GM18519 (cell line): ENCODE results near the gene BSCL2.
"Not testable (repeated sequence)": the region's sequence is repeated elsewhere in the genome, so short reads cannot be mapped to it uniquely, and the experiment has no call there.

Experiments
- ATAC-seq: cut with Tn5 transposase; IDR thresholded peaks from one replicate; pipeline ENCODE4 v1.9.1; 2021; ENCODE audit warnings: mild to moderate bottlenecking, moderate library complexity; ENCODE audit not compliant: unreplicated experiment, low FRiP score

The BSCL2 gene

GRCh38 chr11:62719302-62719978 lies 12.2 kb upstream of the BSCL2 start:
- no peak for ATAC-seq

- no peak for ATAC-seq
These were observed 9.6 kb upstream of the BSCL2 start for GRCh38 chr11:62716816-62717215.

DNA sequence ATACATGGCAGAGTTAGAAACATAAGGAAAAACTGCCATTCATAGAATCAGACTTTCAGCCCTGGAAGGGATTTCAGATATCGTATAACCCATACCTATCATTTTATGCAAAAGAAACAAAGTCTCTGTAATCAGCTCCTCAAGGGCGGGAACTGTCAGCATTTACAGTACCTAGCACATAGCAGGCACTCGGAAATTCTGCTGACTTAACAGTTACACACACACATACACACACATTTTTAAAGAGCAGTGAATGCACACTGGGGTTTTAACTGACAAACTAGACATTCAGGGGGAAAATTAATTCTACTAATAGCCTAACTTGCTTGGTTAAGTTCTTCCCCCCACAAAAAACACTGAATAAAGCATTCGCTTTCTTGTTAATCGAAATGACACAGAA lies 9.0 kb upstream of the BSCL2 start:
- ATAC-seq, result no peak

DNA sequence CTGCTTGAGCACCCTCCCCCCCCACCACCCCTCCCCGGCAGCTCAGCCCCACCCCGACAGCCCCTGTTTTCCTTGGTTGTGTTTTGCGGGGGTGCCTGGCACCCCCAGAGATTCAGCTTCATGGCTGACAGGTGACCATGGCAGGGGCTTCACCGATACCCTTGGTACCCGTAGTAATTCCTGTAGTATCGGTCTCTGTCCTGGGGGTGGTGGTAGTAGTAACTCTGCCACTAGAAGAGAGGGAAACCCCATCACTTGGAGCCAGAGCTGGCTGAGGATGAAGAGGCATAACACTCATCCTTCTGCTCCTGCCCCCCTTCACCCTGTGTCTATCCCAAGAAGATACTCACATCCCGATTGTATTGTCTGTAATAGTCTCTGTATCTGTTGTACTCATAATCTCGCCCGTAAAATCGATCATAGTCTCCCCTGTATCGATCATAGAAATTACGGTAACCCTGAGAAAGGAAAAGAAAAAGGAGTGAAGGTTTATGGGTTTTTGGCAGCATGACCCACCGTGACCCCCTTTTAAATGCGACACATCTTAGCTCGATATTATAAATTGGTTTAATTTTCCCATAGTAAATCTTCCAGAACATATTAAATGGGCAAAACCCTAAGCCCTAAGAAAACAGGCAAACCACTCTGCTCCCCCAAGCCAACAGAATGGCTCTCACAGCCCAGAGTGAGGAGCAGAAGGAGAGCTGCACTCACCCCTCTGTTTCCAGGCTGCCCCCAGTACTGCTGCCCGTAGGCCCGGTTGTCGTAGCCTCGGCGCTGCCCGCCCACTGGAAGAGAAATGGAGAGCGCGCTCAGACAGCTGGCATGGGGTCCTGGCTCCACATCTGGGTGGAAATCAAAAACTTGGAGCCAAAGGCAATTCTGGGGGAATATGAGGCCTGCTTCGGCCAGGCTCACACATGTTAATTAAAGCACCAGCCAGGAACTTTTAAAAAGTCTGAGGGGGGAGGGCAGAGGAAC lies 8.2 kb upstream of the BSCL2 start:
- ATAC-seq, result no peak

DNA sequence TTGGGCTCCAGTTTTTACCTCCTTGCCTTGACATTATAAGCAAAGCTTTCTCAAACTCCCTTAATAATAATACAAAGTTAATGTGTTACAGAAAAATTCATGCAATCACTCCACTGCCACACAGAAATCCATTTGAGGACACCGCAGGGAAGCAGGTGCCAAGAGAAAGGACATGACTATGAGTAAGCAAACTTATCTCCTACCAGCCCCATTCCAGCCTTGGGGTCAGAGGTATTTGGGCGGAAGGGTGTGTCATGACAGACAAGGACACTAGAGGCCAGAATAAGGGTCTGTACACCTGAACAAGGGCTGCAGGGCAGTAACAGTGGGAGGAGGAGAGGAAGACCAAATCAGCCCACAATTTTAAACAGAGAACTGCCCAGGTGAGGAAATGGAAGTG lies 6.1 kb upstream of the BSCL2 start:
- ATAC-seq, result no peak

DNA sequence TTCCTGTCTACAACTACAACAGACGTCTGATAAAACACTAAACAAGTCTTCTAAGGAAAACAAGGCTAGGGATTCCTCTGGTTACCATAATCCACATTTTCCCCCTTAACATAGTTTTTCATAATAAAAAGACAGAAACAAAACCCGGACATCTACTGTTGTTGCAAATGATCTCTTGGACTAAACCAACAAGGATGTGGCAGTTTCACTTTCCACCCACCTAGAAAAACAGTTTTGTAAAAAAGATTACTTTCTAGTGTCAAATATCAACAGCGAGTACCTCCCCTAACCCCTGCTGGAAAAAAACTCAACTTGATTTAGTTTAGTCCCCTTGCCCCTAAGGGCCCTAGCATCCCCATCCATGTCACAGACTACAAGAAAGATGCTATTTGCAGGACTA lies 5.6 kb upstream of the BSCL2 start:
- ATAC-seq, result no peak

DNA sequence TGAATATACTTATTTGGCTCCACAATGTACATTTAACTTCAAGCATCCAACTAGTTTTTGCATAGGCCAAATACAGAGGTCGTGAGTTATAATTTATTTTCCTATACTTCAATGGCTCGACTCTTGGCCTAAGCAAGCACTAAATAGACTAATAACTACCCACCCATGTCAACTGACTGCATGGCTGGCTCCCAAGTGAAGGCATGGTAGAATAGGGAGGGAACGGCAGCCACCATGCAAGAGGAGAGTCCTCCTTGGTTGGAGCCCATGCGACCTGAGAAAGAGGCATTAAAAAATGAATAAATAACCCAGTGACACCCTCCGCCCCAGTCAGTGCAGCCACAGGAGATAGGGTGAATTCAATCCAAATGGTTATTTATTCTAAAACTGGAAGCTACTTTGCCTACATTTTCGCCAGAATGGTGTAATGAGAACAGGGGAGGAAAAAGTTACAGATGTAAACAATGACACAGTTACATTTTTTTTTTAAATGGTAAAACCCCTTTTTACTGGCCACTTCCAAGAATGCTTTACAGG lies 5.1 kb upstream of the BSCL2 start:
- no peak for ATAC-seq

DNA sequence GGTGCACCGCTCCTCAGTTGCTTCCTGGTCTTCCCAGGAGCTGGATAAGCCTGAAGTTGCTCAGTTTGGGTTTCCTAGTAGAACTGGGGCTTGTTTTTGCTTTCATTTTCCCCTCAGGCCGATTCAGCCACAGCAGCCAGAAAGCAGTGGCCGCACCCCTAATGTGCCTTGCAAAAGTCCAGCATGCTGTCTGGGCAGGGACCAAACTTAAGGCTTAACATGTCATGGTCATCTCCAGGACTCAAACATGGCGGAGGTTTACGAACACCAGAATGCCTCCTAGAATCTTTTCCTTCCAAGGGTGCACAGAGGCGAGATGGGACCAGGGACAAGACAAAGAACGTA lies 2.7 kb upstream of the BSCL2 start:
- no peak for ATAC-seq

- peak; percentile 40 for ATAC-seq
These were observed 2.2 kb upstream of the BSCL2 start for GRCh38 chr11:62709247-62710000.

- no peak for ATAC-seq
These were observed 1.6 kb upstream of the BSCL2 start for GRCh38 chr11:62708793-62709192.

DNA sequence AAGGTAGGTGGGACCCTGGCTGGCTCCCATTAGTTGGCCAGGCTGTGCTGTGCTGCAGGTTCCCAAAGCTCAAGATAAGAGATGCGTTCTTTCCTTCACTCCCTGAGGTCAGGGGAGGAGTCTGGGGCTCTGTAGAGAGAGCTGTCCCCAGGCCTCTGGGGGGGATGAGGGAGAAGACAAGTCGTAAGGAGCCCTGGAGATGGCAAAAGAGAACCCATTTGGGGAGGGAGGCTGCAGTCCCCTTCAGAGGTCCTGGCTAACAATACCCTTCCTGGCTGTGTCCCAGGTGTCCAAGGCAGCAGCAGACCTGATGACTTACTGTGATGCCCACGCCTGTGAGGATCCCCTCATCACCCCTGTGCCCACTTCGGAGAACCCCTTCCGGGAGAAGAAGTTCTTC lies 1.2 kb upstream of the BSCL2 start:
- ATAC-seq, result no peak

DNA sequence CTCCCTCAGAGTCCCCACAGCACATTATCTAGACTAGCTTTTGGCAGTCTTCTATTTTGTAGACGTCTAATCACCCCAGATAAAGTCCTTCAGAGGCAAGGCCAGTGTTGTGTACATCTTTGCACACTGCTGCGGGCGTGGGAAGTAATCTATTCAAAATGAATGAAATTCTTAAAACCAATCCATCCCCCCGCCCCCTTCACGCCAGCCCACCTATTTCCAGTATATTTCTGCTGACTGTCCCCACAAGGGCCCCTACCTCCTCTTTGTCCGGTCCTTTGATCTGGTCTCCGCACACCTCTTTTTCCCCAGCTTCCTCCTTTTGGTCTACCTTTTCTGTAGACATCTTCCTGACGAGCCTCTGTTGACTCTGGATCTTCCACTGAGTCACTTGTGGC lies 375 bp downstream of the BSCL2 start:
- ATAC-seq, result no peak

DNA sequence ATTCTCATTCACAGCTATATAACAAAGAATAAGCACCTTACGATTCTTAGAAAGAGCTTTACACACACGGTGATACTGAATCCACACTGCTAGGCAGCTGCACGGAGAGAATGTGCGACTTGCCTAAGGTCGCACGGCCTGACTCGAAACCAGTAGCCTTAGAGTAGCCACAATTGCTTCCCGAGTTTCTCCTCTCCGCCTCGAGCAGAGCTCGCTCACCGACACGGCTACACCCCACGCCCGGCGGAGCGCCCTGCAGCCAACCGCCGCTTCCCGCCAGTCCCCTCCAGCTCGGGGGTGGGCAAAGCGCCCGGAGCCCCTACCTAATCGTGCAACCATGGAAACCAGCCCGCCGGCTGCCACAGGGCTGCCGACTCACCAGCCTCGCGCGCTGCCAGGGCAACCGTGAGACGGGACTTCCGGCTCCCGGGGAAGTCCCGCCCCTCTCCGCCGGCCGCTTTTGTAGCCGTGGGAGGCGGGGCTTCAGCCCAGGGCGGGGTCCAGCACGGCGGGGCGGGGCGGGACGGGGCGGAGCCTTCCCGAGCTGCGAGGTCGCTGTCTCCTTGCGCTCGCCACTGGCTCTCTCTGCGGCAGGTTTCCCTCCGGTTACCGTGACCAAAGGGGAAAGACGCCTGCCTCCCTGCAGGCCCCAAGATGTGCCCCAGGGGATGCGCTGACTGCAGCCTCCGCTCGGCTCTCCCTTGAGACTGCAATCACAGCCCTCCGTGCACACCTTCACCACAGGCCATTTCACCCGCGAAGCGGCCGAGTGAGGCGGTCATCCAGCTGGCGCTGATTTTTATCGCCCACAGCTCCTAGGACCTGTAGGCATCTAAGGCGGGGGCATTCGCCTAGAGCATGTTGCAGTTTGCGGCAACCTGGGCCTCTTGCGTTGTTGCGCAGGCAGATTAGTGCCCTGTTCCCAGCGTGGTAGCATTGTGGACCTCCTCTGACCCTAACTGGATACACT lies 1.1 kb downstream of the BSCL2 start:
- ATAC-seq, result peak; percentile 37

DNA sequence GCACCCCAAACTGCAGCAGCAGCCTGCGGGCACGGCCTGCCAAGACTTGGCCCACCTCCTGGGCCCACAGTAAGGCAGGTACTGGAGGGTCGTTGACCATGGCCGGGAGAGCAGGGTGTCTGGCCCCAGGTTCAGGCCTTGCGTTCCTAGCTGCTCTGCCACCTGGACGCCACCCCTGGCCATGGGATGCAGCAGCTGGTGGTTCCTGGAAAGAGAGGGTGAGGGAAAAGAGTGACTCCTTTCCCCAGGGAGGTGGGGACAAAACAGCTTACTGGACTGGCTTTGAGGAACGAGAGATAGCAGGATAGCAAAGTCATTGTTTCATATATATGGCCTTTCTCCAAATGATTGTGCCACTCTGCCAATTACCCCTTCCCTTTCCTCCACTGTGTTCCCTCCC lies 1.8 kb downstream of the BSCL2 start:
- ATAC-seq, result no peak

GRCh38 chr11:62703921-62704320 lies 3.3 kb downstream of the BSCL2 start:
- not testable (repeated sequence) for ATAC-seq

GRCh38 chr11:62702246-62702645 lies 5.0 kb downstream of the BSCL2 start:
- ATAC-seq, result no peak

DNA sequence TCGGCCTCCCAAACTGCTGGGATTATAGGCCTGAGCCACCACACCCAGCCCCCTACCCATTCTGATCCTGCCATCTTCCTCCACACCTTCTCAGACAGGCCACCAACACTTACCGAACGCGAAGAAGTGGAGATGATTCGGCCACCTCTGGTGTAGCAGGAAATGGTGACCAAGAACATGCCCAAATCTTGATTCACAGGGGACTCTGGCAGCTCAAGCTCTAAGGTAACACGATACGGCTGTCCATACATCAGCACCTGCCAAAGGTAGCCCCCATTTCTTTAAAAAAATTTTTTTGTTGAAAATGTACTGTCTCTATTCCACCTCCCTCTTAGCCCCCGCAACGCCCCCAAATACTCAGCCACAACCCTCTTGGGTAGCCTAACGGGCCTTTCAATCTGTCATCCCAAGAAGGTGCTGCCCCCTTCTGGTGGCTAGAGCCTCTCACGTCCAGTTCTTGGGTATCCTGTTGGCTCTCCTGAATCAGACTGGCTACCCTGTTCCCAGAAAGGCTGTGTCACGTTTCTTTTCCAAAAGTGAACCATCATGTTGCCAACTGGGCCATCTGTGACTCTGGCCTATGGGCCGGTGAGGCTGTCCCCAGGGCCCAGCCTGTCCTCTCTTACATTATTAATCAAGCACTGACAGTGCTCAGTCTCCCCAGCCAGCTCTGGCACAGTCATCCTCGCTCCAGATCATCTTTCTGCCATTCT lies 12.6 kb downstream of the BSCL2 start:
- ATAC-seq, result no peak

- not testable (repeated sequence) for ATAC-seq
These were observed 13.6 kb downstream of the BSCL2 start for GRCh38 chr11:62693624-62694023.
